HG03521 (cell line): ENCODE data around the gene GMPPA.

ENCODE experiments used
- ATAC-seq: cut with Tn5 transposase; IDR thresholded peaks from one replicate; pipeline ENCODE4 v1.9.1; 2021; ENCODE audit warnings: mild to moderate bottlenecking, moderate library complexity; ENCODE audit not compliant: unreplicated experiment

Gene GMPPA

DNA sequence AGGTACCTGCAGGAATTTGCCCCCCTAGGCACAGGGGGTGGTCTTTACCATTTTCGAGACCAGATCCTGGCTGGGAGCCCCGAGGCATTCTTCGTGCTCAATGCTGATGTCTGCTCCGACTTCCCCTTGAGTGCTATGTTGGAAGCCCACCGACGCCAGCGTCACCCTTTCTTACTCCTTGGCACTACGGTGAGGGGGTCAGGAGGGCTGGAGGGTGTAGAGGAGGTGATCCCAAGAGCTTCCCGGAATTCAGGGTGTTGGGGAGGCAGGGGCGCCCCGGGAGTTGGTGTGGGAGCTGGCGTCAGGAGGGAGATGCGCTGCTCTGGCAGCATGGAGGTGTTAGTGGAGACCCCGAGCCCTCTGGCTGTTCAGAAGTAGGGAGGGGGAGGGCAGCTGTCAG lies 3.2 kb downstream of the GMPPA start:
- no peak for ATAC-seq

DNA sequence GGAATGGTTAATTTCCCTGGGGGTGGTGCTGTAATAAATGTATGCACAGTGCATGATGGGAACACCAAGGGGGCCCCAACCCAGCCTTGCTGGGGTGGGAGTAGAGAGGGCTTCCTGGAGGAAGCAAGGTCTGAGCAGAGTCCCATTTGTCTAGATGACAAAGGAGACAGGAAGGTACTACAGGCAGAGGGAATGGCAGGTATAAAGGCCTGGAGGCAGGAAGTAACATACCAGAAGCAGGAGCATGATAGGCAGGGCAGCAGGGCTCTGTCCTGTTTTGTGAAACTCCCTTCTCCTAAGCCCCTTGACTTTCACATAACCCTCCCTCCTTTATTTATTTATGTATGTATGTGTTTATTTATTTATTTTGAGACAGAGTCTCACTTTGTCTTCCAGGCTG lies 3.9 kb downstream of the GMPPA start:
- no peak for ATAC-seq

DNA sequence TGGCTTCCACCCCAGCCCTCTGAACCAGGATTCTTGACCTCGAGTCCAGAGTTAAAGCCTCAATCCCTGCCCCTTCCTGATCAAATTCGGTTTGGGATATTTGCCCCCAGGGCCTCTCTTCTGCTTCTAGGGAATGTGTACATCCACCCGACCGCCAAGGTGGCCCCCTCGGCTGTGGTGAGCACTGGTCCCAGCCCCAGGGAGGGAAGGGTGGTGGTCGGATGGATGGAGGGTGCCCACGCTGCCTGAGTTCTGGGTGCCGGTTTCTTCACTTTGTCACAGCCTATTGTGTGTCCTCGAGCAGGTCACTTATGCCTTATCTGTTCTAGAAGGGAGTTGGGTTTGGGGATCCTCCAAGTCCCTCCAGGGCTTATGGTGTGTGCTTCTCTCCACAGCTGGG lies 6.9 kb downstream of the GMPPA start:
- ATAC-seq, result no peak

DNA sequence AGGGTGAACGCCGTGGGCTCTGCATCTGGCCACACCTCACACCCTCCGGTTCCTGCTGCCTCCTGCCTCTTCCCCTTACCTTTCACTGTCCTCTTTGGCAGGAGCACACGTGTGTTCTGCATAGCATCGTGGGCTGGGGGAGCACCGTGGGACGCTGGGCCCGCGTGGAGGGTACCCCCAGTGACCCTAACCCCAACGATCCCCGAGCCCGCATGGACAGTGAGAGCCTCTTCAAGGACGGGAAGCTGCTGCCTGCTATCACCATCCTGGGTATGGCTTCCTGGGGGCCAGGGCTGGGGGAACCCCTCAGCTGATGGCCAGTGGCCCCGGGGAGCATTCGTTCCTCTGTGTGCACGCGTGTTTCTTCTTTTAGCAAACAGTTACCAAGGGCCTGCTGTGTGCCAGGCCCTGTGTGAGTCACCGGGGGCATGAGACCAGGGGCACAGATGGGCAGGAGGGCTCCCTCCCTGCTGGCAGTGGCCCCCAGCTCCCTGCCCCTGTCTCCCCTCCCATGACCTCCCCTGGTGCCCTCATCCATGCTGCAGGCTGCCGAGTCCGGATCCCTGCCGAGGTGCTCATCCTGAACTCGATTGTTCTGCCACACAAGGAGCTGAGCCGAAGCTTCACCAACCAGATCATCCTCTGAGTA lies 7.6 kb downstream of the GMPPA start:
- no peak for ATAC-seq

DNA sequence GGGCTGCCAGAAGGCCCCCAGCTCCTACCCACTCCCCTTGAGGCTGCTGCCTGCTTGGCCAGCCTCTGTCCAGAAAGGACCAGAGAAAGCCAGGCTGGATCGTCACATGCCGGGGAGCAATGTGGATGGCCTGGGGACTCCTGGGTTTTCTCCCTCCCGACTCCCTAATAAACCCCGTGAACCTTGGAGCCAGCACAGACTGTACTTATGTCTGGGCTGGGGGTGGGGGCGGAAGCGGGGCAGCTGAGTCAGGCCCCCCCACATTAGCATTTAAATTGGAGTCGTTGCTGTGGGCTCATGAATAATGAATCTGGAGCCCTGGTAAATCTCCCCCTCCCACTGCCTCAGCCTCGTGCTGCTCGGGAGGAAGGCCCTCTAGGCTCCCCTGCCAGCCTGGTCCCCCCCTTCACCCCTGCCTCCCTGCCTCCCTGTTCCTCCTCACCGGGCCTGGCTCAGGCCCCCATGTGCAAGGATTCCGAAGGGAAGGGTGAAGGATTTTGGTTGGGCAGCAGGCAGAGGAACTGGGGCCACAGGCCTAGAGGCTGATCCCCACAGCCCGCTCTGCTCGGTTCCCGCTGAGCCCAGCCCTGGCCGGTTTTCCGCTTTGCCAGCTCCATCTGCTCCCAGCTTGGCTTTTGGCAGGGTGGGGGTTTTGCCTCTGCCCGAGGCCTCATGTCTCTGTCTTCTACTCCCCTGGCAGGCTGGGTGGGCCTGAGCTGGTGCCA lies 8.3 kb downstream of the GMPPA start:
- ATAC-seq, result no peak

DNA sequence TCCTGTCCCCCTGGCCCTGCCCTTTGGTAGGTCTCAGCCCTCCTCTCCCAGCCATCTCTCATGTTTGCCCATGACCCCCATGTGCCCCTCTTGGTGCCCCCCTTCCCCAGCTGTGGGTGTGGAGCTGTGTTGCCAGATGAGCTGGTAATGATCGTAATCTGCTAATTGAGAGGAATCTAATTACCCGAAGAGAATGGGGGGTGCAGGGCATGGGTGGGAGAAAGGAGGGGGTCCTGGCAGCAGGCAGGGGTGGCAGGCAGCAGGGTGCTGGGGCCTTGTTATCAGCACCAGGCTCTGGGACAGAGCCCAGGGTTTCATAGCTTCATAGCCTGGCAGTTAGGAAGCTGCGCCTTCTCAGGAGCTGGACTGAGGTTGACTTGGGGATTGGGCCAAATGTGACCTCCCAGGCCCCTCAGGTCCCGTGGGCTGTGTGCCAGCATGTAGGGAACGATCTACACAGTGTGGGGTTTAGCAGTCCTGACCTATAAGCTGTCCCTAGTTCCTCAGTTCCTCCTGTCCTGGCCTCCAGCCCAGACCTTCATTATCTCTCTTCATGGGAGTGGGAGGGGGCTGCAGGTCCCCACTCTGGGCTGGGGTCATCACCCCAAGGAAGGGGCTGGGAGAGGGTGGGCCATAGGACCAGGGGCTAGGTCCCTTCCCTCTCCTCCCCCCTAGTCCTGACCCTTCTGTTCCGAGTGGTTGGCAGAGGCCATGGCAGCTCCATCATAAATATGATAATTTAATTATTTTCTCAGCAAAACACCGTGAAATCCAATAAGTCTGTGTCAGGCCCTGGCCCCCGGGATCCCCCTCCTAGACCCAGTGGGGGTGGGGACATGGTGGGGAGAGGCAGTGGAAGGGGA lies 9.1 kb downstream of the GMPPA start:
- no peak for ATAC-seq

DNA sequence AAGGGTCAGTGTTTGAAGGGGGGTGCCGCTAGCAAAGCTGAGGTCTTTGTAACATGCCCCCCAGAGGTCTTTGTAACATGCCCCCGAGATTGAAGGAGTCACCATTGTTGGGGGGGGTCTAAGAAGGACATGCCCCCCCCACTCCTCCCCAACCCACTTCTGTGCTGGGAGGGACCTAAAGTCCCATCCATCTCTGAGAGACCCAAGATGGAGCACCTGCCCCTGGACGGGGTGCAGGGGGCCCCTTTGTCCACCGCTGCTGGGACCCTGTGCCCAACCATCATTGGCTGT lies 9.7 kb downstream of the GMPPA start:
- no peak for ATAC-seq

DNA sequence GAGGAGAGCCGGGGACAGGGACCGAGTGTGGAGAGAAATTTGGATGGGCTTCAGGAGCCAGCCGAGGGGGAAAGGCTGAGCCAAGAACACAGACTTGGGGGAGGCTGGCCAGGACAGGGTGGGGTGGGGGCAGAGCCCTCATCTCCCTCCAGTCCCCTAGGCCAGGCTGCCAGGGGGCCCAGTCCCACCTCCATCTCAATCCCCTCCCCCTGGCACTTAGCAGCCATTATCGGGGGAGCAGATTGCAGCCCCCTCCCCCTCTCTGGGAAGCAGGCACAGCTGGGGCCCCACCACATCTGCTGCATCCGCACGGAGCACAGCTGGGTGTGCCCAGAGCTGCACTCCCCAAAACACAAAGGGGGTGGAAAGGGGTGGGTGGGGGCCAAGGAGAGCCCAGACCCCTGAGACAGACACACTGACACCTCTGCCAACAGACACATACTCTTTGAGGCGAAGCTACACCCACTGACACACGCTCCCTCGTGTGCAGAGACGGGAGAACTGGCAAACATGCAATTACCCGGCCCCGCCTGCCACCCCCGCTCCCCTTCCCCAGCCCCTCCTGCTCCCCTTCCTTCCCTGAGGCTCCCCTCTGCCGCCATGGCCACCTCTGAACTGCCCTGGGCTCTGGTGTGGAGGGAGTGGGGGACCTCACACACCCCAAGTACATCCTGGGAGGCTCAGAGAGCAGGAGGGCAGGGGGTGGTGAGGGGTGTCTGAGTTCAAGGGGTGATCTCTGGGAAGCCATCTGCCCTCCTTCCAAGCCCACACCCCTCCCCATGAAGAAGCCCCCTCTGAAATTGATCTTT lies 10.5 kb downstream of the GMPPA start:
- ATAC-seq, result no peak

DNA sequence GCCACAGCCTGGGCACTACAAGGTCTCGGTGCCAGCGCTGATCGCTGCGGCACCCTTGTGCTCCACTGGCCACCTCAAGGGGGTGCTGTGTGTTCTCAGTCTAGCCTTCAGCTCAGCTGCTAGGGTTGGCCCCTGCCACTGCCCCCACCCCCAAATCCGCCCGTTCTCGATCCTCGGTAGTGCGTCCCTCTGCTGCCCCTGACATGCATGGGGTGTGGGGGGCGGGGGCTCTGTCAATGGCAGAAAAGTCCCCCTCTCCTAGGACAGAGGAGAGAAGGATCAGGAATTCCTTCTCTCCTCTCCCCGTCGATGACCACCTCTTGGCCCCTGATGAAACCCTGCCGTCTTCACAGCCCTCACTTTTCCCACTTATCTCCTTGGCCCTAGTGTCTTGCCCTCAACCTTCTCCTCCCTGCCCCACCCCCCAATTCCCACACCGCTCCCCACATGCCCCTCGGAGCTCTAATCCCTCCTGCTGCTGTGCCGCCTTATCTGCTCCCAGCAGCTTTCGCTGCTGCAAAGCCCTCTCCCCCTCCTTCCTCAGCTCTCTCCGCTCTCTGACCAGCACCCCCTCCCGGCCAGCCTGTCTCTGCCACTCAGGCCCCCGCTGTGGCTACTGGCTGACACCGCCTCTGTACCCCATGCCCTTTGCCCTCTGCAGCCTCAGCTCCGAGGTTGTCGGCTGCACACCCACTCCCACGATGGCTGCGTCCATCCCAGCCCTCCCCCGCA lies 11.3 kb downstream of the GMPPA start:
- ATAC-seq, result no peak

DNA sequence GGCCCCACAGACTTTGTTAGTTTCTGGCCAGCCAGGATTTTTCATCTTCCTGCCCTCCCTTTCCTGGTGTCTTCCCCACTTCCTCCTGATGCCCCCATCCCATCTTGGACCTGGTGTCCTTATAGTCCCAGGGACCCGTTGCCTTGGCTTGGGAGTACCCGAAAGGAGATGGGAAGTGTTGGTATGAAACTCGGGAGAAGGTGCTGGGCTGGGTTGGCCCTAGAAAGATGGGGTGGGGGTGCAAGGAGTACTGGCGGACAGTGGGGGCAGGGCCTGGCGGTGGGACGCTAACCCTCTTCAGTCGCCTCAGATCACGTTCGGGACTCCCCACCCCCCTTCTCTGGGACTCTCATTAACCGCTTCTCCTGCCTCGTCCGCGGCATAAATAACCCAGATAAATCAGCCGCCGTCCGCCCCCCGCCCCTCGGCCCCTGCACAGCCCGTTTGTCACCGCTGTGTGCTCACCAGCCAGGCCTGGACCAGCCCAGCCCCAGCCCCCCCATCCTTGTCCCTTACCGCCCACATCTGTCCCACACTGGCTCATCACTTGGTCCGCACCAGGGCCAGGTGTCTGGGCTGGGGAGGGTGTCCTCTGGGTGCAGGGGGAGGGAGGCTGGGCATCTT lies 11.9 kb downstream of the GMPPA start:
- ATAC-seq, result no peak

DNA sequence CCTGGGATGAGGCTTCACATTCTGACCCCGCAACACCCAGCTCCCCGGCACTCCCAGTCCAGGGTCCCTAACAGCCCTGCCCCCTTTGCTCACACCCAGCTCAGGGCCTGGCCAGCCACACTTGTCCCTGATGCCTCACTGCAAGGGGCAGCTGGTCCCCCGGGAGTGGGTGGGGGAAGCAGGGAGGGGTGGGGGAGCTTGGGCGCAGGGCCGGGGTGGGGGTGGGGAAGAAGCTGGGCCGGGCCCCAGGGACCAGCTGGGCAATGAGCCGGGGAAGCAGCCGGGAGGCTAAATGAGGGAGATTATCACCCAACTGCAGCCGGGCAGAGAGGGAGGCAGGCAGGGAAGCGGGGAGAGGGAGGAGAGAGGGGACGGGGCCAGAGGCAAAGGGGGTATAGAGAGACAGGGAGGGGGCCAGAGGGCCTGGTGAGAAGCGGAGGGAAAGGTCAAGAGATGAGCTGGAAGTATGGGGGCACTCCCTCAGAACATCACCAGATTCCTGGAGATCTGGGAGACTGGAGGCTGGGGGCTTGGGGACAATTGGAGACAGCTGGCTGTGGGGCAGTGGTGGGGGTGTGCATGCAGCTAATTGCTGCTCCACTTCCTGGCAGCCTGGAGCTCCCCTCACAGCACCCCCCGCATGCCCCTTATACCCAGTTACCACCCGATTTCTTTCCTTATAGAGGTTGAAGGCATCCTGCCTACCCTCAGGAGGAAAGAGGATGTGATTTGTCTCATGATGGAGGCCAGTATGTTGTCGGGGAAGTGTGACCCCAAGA lies 13.0 kb downstream of the GMPPA start:
- no peak for ATAC-seq

DNA sequence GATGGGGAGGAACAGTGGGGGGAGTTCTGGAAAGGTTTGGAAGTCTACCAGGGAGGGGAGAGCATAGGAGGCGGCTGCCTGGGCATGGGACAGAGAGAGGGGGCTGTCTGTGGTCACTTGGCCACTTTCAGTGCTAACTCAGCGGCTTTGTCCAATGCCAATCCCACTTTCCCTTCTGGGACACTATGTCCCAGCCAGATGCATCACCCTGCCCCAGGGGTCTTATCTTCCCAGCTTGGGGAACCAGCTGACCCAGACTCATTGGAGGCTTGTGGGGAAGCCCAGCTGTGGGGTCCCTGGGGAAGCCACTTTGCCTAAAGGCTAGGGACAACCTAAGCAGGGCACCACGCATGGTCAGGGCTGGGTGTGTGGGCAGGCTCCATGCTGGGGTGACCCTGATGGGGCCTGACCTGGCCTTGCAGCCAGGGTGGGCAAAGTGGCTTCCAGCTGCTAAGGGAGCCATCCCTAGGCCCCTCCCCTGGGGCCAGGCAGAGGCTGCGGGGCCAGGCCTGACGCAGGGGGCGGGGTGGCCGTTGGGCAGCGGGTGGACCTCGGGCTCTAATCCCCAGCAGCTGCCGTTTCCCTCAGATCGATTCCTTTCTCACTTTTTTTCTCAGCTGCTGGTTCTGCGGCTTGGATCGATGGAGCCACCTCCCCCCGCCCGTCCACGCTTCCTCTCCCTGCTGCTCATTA lies 14.0 kb downstream of the GMPPA start:
- no peak for ATAC-seq

DNA sequence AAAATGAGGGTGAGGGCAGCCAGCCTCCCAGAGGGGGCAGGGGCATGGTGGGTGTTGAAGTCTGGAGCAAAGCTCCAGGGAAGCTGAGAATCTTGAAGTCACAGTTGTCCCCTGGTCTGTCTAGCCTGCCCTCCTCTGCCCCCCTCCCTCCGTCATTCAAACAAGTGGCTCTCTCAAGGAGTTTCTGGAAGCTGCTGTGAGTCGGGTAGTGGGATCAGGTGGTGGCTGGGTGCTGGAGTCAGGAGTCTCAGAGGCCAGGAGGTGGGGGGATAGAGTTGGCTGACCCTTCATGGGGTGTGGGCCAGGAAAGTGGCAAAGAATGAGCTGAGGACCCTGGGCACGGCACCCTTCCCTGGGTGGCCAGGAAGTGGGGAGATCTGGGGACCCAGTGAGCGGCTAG lies 15.1 kb downstream of the GMPPA start:
- no peak for ATAC-seq

DNA sequence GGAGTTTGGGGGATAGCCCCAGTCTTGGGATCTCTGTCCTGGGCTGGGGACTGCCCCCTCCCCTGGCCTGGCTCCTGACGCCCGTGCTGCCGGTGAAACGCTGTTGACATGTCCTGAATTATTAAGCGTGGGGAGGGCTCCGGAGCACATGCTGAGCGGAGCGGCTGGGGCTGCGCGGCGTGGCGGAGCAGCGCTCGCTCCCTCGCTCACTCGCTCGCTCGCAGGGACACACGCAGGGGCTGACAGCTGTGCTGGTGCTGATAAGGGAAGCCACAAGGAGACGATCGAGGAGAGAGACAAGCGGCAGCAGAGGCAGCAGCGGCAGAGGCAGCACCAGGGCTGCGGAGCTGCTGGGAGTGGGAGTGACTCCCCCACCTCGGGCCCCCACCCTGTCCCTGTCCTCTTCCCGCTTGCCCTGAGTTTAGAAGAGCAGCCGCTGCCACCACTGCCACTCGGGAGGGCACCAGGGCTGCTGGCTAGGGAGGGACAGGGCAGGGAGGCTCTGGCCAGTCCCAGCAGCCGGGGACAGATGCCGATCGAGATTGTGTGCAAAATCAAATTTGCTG lies 15.6 kb downstream of the GMPPA start, which contains the start of gene ASIC4:
TSS of gene ASIC4 (plus strand) at position 287 of the 566 bp plus-strand sequence. CDS start at position 530, 243 bp downstream.
- no peak for ATAC-seq

DNA sequence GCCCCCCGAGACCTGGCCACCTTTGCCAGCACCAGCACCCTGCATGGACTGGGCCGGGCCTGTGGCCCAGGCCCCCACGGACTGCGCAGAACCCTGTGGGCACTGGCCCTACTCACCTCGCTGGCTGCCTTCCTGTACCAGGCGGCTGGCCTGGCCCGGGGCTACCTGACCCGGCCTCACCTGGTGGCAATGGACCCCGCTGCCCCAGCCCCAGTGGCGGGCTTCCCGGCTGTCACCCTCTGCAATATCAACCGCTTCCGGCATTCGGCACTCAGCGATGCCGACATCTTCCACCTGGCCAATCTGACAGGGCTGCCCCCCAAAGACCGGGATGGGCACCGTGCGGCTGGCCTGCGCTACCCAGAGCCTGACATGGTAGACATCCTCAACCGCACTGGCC lies 16.1 kb downstream of the GMPPA start:
- no peak for ATAC-seq

DNA sequence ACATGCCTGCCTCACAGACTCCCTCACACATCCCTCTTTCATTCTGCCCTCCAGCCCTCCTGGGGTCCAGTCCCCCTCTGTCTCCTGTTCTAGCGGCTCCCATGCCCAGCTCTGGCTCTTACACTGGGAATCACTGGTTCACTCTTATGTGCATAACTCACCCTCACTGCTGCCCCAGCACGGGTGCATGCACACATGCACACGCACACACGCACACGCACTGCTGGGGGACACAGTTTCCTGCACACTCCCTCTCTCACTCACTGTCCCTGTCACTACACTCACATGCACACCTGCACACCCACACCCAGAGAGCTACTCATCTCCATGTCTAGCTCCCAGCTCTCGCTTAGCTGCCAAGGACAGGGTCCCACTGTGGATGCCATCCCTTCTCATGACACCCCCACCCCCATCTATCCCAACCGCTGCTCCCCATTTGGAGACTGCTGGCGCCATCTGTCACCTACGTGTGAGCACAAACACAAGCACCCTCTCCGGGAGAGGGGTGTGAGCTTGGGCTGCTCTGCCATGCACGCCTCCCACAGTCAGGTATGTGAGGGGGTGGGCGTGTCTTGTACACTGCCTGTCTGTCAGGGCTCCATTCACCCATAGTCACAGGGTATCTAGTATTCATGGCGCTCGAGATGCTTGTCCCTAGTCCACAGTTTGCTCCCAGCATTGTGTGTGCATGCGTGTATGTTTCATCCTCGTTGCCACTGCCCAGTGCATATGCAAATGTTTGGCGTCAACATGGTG lies 17.4 kb downstream of the GMPPA start:
- no peak for ATAC-seq

DNA sequence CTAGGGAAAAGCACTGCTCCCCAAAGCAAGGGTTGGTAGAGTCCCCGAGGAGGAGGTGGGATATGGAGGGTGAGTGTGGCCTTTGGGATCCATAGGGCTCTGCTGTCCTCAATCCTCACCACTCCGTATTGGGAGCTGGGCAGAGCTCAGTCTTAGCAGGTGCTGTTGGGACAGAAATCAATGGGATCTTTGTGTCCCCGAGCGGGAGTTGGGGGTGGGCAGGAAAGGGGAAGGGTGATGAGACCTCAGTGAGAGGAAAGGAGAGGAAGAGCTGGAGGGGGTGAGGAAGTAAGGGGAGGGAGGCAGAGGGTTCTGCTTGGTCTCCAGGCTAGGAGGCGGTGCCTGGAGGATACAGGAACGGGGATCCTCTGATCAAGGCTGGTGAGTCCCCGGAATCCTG lies 18.2 kb downstream of the GMPPA start:
- ATAC-seq, result no peak
